ENCODE measurements around the gene ERLIN1.

- TF ChIP-seq, protein P1, sequence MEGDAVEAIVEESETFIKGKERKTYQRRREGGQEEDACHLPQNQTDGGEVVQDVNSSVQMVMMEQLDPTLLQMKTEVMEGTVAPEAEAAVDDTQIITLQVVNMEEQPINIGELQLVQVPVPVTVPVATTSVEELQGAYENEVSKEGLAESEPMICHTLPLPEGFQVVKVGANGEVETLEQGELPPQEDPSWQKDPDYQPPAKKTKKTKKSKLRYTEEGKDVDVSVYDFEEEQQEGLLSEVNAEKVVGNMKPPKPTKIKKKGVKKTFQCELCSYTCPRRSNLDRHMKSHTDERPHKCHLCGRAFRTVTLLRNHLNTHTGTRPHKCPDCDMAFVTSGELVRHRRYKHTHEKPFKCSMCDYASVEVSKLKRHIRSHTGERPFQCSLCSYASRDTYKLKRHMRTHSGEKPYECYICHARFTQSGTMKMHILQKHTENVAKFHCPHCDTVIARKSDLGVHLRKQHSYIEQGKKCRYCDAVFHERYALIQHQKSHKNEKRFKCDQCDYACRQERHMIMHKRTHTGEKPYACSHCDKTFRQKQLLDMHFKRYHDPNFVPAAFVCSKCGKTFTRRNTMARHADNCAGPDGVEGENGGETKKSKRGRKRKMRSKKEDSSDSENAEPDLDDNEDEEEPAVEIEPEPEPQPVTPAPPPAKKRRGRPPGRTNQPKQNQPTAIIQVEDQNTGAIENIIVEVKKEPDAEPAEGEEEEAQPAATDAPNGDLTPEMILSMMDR (IDR thresholded peaks at IDR 0.05; ENCODE audit: low read depth, low read length), result peak; percentile 19
- TF ChIP-seq POLR2A (IDR thresholded peaks at IDR 0.05; ENCODE audit: extremely low read depth, insufficient read length) (no peak), MYC (IDR thresholded peaks at IDR 0.05; ENCODE audit: low read depth, low read length) (no peak), MAX (IDR thresholded peaks at IDR 0.05; ENCODE audit: low read depth, low read length) (no peak)
These were observed 85.1 kb downstream of the ERLIN1 start for GRCh38 chr10:100100651-100101184.

Measured in NB4 (cell line).